Activated naive CD8-positive, alpha-beta T cell treated with anti-CD3 and anti-CD28 coated beads, Interleukin-2, amount 50 U/mL, for 24 hours (primary cell): ENCODE results near the gene RBFOX2.
"Not testable (repeated sequence)": the region's sequence is repeated elsewhere in the genome, so short reads cannot be mapped to it uniquely, and the experiment has no call there.

ENCODE experiments used
- ATAC-seq: fragments of 150-1000 bp; cut with Tn5 transposase; one replicate; pipeline ENCODE4 v1.10.0; 2021
- DNase-seq: peaks from one replicate; pipeline ENCODE4 v3.0.0; 2021
- H3K27ac Mint-ChIP-seq: one replicate; pipeline ENCODE4 v1.8.0; 2021; ENCODE audit warnings: mild to moderate bottlenecking, mixed read lengths
- H3K27me3 Mint-ChIP-seq: one replicate; pipeline ENCODE4 v1.8.0; 2021; ENCODE audit warnings: mixed read lengths
- H3K36me3 Mint-ChIP-seq: one replicate; pipeline ENCODE4 v1.8.0; 2021; ENCODE audit warnings: low read depth, mixed read lengths
- H3K4me1 Mint-ChIP-seq: one replicate; pipeline ENCODE4 v1.8.0; 2021; ENCODE audit warnings: mixed read lengths
- H3K4me3 Mint-ChIP-seq: one replicate; pipeline ENCODE4 v1.8.0; 2021; ENCODE audit warnings: mild to moderate bottlenecking, moderate library complexity, mixed read lengths
- H3K9me3 Mint-ChIP-seq: one replicate; pipeline ENCODE4 v1.8.0; 2021; ENCODE audit warnings: mixed read lengths

RBFOX2 gene

DNA sequence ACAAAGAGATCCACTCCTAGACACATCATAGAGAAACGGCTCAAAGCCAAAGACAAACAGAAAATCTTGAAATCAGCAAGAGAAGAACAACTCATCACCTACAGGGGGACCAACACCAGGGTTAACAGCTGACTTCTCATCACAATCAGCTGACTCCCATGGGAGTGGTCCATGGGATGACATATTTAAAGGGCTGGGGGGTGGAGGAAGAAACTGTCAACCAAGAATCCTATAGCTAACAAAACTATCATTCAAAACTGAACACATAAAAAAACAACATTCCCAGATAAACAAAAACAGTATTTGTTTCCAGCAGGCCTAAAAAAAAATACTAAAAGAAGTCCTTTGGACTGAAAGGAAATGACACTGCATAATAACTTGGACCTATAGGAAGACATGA is 224.2 kb downstream of the RBFOX2 start:
- H3K27ac Mint-ChIP-seq, result no peak overlapping the region
- H3K9me3 Mint-ChIP-seq, result no peaks in the 10 kb centered on the region
- ATAC-seq, result no peak
- H3K4me3 Mint-ChIP-seq, result no peak overlapping the region
- H3K36me3 Mint-ChIP-seq, result peaks cover 1% of the 10 kb centered on the region
- DNase-seq, result no peak
- H3K27me3 Mint-ChIP-seq, result no peaks in the 10 kb centered on the region
- H3K4me1 Mint-ChIP-seq, result no peaks in the 10 kb centered on the region

DNA sequence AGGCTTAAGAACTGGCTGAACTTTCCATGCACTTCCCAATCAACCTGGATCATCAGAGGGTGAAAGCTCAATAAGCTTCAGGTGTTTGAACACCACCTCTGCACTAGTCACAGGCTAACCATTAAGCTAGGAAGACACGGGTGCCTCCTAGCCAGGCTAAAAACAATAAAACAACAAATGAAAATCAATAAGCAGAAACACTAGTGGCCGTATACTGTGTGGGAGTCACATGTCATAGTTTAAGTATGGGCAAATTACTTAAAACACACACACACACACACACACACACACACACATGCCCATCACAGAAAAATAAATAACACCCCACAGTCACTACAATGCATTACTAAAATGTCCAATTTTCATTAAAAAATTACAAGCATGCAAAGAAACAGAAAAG is 225.7 kb downstream of the RBFOX2 start:
- no peak overlapping the region for H3K4me3 Mint-ChIP-seq
- H3K4me1 Mint-ChIP-seq, result no peaks in the 10 kb centered on the region
- peaks cover 1% of the 10 kb centered on the region for H3K36me3 Mint-ChIP-seq
- H3K9me3 Mint-ChIP-seq, result no peaks in the 10 kb centered on the region
- no peak for ATAC-seq
- no peak overlapping the region for H3K27ac Mint-ChIP-seq
- no peak for DNase-seq
- no peaks in the 10 kb centered on the region for H3K27me3 Mint-ChIP-seq

DNA sequence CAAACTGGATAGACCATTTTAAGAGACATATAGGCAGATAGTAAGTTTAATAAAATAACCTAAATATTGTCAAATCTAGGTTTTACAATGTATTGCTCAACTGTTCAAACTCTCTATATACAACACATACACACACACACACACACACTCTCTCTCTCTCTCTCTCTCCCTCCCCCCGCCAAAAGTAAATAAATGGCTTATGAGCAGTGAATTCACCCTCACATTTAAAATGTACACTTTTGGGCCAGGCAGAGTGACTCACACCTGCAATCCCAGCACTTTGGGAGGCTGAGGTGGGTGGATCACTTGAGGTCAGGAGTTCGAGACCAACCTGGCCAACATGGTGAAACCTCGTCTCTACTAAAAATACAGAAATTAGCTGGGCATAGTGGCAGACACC is 227.3 kb downstream of the RBFOX2 start:
- H3K4me1 Mint-ChIP-seq, H3K9me3 Mint-ChIP-seq, H3K27ac Mint-ChIP-seq, H3K27me3 Mint-ChIP-seq, DNase-seq, H3K4me3 Mint-ChIP-seq, H3K36me3 Mint-ChIP-seq, ATAC-seq: not testable (repeated sequence)

DNA sequence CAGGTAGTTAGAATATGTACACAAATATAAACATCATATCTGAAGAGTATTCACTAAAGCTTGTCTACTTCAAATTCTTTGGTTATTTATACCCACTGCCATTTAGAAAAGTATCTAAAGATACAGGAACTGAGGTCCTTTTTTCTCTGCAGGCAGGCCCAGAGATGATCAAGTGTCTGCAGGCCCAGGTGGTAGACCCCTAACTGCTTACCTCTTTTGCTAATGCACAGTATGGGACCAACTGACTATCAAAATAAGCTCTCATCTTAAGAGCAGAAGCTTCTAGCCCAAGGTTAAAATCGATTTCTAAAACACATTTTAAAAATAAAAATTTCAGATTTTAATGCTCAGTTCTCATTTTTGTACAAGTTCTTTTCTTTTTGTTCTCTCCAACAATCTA is 229.5 kb downstream of the RBFOX2 start:
- no peak overlapping the region for H3K4me3 Mint-ChIP-seq
- DNase-seq, result no peak
- no peaks in the 10 kb centered on the region for H3K27me3 Mint-ChIP-seq
- no peaks in the 10 kb centered on the region for H3K36me3 Mint-ChIP-seq
- H3K27ac Mint-ChIP-seq, result no peak overlapping the region
- H3K9me3 Mint-ChIP-seq, result no peaks in the 10 kb centered on the region
- no peaks in the 10 kb centered on the region for H3K4me1 Mint-ChIP-seq
- ATAC-seq, result no peak

DNA sequence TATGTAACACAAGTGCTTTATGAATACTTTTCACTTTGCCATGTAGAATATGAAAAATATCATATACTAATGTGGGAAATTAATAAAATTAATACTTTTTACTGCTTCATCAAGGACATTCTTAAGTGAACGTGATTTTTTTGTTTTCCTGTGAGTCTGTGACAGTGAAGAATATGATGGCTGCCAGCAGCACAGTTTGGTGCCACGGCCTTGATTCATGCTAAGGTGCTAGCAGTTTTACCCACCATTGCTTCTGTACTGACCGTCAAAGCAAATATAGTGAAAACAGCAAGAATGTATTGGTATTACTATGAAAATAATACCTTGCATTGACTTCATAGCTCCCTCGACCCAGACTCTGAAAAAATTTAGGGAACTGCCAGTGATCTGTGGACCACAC is 231.2 kb downstream of the RBFOX2 start:
- no peak for DNase-seq
- Mint-ChIP-seq H3K9me3 (no peaks in the 10 kb centered on the region), H3K4me1 (no peaks in the 10 kb centered on the region), H3K27ac (no peak overlapping the region), H3K36me3 (no peaks in the 10 kb centered on the region), H3K4me3 (no peak overlapping the region), H3K27me3 (no peaks in the 10 kb centered on the region)
- ATAC-seq, result no peak

DNA sequence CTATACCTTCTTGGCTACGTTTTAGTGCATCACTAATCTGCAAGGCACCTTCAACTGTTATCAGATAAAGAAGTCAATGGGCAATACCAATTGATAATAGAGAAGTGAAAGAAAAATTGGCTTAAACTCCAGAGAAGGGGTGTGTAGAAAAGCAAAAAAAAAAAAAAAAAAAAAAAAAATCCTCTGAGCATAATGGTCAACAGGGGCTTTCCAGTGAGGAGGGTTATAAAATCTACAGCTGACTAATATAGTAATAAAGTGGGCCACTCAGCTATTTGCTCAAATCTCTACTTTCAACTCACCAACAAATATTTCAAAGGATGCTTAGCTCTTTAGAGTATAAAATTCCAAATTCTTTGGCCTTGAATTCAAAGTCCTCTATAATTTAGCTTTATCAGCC is 233.1 kb downstream of the RBFOX2 start:
- Mint-ChIP-seq H3K36me3 (no peaks in the 10 kb centered on the region), H3K4me1 (no peaks in the 10 kb centered on the region)

DNA sequence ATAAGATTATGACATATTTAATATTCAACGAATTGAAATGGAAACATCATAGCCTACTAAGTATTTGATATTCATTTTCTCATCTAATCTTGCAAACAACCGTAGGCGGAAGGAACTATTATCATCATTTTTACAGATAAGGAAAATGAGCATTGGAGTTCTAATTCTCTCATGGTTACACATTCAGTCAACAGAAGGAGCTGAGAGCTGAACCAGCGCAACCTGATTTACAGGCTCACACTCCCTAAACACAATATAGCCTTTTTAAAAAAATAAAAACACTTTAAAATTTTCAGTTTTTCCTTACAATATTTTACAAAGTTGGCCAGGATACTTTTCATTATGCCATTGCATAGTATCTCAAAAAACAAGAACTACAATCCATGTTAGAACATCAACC is 236.1 kb downstream of the RBFOX2 start:
- no peaks in the 10 kb centered on the region for H3K9me3 Mint-ChIP-seq
- H3K27ac Mint-ChIP-seq, result no peak overlapping the region
- H3K36me3 Mint-ChIP-seq, result no peaks in the 10 kb centered on the region
- no peaks in the 10 kb centered on the region for H3K27me3 Mint-ChIP-seq
- H3K4me3 Mint-ChIP-seq, result no peak overlapping the region
- no peaks in the 10 kb centered on the region for H3K4me1 Mint-ChIP-seq
- ATAC-seq (no peak), DNase-seq (no peak)

More for the DNA sequence above, 233.1 kb downstream of the RBFOX2 start:
- Mint-ChIP-seq H3K27me3 (no peaks in the 10 kb centered on the region), H3K4me3 (no peak overlapping the region), H3K27ac (no peak overlapping the region), H3K9me3 (no peaks in the 10 kb centered on the region)
- DNase-seq, result no peak
- no peak for ATAC-seq

DNA sequence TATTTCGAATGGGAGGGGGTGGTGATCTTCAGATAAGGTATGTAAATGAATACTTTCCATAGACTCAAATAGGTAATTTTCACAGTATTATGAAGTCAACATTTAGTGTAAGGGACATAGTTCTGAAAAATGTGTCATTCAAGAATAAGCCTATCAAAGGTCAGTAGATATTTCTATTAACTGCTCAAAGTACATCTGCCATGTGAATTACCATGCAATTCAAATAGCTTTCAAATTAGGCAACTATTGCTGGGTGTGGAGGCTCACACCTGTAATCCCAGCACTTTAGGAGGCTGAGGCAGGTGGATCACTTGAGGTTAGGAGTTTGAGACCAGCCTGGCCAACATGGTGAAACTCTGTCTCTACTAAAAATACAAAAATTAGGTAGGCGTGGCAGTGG is 236.8 kb downstream of the RBFOX2 start:
- H3K36me3 Mint-ChIP-seq, H3K9me3 Mint-ChIP-seq, H3K4me1 Mint-ChIP-seq, H3K27ac Mint-ChIP-seq, DNase-seq, H3K4me3 Mint-ChIP-seq, ATAC-seq, H3K27me3 Mint-ChIP-seq: not testable (repeated sequence)

DNA sequence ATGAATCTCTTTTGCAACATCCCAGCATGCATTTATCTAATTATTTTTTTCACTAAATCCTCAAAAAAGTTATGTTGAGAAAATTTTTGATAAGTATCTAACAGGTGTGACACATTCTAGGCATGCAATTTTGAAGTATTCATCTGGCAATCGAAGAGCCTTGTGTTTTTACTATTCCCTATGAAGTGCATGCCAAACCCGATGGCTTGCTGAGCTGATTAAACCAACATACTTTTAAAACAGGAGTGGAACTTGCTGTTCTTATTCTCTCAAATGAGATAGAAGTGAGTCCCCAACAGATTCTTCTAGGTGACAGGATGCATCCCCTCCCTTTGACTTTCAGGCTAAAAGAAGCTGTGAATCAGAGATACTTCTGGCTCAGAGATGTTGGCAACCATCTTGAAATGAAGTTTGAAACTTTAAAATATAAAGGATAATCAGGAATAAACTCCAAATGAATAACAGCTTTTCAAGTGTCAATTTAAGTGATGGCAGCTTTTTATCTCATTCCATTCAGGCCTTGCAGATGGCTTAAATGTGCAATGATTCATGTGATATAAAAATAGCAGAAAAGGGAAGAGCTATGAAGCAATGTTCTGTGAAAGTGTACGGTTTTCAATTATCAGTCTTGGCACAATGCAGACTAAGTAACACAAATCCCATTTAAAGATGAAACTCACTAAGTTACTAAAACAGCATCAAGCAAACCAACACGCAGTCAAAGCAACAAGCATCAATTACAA is 243.3 kb downstream of the RBFOX2 start:
- Mint-ChIP-seq H3K4me1 (no peaks in the 10 kb centered on the region), H3K9me3 (no peaks in the 10 kb centered on the region), H3K36me3 (no peaks in the 10 kb centered on the region), H3K27me3 (no peaks in the 10 kb centered on the region), H3K4me3 (no peak overlapping the region), H3K27ac (no peak overlapping the region)
- ATAC-seq (no peak), DNase-seq (no peak)

DNA sequence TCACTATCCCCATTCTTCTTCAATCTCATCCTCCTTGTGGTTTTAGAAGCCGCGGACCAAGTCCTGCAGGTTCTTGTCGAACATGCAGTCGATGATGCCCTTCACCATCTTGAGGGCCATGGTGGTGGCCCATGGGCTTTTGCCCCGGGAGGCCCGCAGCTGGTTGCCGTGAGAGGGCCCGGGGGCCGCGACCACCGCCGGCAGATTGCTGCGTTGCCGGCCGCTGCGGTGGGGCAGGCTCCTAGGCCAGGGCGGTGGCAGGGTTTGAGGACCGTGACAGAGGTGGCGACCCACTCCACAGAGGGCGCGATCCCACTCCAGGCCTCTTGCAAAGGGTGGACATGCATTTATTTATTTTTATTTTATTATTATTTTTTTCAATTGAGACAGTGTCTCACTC is 244.0 kb downstream of the RBFOX2 start:
- no peak for ATAC-seq

DNA sequence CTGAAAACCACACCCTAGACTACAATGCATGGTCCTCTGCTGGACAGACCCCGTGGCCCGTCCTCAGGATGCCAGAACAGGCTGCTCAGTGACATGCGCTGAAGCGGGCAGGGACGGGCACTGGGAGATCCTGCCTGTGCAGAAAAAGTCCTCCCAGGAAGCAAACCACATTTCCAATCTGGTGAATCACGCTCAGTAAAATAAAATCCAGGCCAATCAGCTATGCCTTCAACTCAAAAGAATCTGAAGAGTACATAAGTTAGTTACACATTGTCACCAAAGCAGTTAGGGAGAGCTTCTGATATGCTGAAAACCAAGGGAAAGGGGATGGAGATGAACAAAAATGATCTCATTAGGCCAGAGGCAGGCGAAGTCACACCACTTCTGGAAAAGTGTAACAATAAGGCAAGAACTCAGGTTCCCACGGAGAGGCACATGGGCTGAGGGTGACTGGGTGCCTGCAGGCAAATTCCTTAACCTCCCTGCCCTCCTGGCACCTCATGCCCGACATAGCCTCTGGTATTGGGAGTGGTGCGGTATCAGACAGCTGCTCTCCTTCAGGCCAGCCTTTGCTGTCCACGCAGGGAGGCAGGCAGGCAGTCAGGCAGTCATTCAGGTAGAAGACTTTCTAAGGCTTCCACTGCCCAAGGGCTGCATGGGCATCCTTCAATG is 244.5 kb downstream of the RBFOX2 start:
- ATAC-seq, result no peak
- DNase-seq, result no peak
- Mint-ChIP-seq H3K27me3 (no peaks in the 10 kb centered on the region), H3K27ac (no peak overlapping the region), H3K36me3 (no peaks in the 10 kb centered on the region), H3K4me1 (no peaks in the 10 kb centered on the region), H3K4me3 (no peak overlapping the region), H3K9me3 (no peaks in the 10 kb centered on the region)

More for the DNA sequence above, 244.0 kb downstream of the RBFOX2 start:
- no peak overlapping the region for H3K4me3 Mint-ChIP-seq
- H3K27ac Mint-ChIP-seq, result no peak overlapping the region
- H3K27me3 Mint-ChIP-seq, result no peaks in the 10 kb centered on the region
- H3K9me3 Mint-ChIP-seq, result no peaks in the 10 kb centered on the region
- H3K4me1 Mint-ChIP-seq, result no peaks in the 10 kb centered on the region
- no peak for DNase-seq
- no peaks in the 10 kb centered on the region for H3K36me3 Mint-ChIP-seq

DNA sequence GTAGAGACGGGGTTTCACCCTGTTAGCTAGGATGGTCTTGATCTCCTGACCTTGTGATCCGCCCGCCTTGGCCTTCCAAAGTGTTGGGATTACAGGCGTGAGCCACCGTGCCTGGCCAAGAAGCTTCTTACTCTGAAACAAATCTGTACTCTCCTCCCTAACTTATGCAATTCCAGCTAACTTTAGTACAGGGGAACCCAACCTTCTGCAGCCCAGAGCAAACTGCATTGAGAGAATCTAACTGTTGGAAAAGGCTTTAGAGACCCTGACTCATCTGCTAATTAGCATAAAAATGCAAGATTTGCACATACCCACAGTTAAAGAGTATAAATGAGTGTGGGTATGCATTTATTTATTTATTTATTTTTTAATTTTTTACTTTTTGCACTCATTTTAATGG is 246.1 kb downstream of the RBFOX2 start:
- no peaks in the 10 kb centered on the region for H3K36me3 Mint-ChIP-seq
- H3K9me3 Mint-ChIP-seq, result no peaks in the 10 kb centered on the region
- no peak overlapping the region for H3K27ac Mint-ChIP-seq
- ATAC-seq (no peak), DNase-seq (no peak)
- no peaks in the 10 kb centered on the region for H3K4me1 Mint-ChIP-seq
- H3K27me3 Mint-ChIP-seq, result no peaks in the 10 kb centered on the region
- H3K4me3 Mint-ChIP-seq, result no peak overlapping the region

DNA sequence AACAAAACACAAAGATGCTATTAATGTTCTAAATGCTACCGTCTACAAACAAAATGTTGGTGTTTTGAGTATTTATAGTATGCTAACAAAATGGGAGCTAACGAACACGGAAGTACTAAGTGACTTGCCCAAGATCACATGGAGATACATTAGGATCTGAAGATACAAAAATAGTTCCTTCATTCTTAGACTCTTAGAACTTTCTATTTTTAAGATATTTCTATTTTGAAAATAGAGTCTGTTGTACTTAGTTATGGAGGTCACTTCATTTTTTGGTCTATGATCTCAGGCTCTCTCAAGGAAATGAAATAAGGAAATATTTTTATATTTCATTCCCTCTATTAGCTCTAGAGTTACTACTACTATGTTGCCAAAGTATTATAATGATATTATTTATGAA is 246.7 kb downstream of the RBFOX2 start:
- Mint-ChIP-seq H3K9me3 (no peaks in the 10 kb centered on the region), H3K27me3 (no peaks in the 10 kb centered on the region), H3K36me3 (no peaks in the 10 kb centered on the region), H3K27ac (no peak overlapping the region), H3K4me3 (no peak overlapping the region), H3K4me1 (no peaks in the 10 kb centered on the region)
- ATAC-seq, result no peak
- DNase-seq, result no peak

DNA sequence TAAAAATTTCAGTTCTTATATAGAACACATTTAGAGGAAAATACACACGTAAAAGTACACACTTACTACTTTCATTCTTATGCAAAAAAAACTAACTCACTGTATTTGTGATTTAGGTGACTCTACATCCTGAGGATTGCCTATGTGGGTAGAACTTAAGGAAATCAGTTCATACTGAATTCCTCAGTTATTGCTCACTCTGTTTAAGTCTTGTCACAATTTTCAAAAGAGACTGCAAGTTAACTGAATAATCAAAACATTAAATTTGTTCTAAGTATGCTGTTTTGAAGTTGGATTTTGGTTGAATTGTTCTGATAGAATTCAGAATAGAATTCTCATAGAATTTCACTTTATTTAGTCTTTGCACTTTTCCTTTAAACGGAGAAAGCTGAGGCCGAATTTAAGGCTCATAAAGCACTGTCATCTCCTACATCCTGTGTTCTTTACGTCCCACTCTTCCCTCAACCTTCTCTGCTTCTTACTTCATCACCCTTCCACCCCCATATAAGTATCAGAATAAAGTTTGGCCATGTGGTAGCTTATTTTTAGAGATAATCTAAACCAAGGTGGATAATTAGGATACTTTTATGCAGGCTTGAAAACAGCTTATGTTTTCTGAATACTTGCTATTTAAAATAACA is 251.2 kb downstream of the RBFOX2 start:
- no peaks in the 10 kb centered on the region for H3K9me3 Mint-ChIP-seq
- peaks cover 5% of the 10 kb centered on the region for H3K27me3 Mint-ChIP-seq
- H3K4me1 Mint-ChIP-seq, result no peaks in the 10 kb centered on the region
- H3K4me3 Mint-ChIP-seq, result no peak overlapping the region
- no peak for DNase-seq
- no peaks in the 10 kb centered on the region for H3K36me3 Mint-ChIP-seq
- no peak for ATAC-seq
- H3K27ac Mint-ChIP-seq, result no peak overlapping the region

DNA sequence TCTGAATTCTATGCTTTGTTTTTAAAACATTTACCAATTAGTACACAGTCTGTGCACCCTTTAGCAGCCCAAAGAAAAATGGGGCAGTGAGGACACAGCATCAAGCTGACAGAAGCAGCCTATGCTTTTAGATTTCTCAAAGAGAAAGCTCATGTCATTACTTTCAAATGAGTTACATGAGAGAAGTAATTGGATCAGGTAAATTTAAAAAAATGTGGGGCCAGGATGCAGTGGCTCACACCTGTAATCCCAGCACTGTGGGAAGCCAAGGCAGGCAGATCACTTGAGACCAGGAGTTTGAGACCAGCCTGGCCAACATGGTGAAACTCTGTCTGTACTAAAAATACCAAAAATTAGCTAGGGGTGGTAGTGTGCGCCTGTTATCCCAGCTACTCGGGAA is 253.3 kb downstream of the RBFOX2 start:
- peaks cover 5% of the 10 kb centered on the region for H3K27me3 Mint-ChIP-seq
- H3K9me3 Mint-ChIP-seq, result no peaks in the 10 kb centered on the region
- H3K4me1 Mint-ChIP-seq, result no peaks in the 10 kb centered on the region
- H3K4me3 Mint-ChIP-seq, result no peak overlapping the region
- H3K36me3 Mint-ChIP-seq, result no peaks in the 10 kb centered on the region
- ATAC-seq, result no peak
- DNase-seq, result no peak
- H3K27ac Mint-ChIP-seq, result no peak overlapping the region
